Breast epithelium (tissue), 4 donors: ENCODE data around the gene ASTN2. TPM values are rescaled to one million over a fixed set of nuclear protein-coding genes. Genes with fewer than 3 reads are reported as not detected.

Experiments used
- DNase-seq, 2 donors: peaks; one replicate each; pipeline ENCODE4 v3.0.0-alpha.2; 2019; ENCODE audit warnings: low spot score in 2 of 2
- H3K27ac ChIP-seq, 2 donors: fragments of 200-600 bp; sonication (generic) in 1 of 2; one replicate each; pipeline ENCODE4 v1.5.1; 2016 to 2019; ENCODE audit warnings: mild to moderate bottlenecking in 1 of 2
- H3K27me3 ChIP-seq, 2 donors: fragments of 200-600 bp; sonication (generic) in 1 of 2; one replicate each; pipeline versions ENCODE4 v1.5.1 to v1.6.0; 2017 to 2019; ENCODE audit warnings: control low read depth in 1 of 2, mild to moderate bottlenecking in 1 of 2
- H3K36me3 ChIP-seq: fragments of 200-600 bp; one replicate; pipeline ENCODE4 v1.5.1; 2019
- H3K4me1 ChIP-seq, 2 donors: fragments of 200-600 bp; sonication (generic); one replicate each; pipeline ENCODE4 v1.5.1; 2016 to 2019; ENCODE audit warnings: control low read depth in 1 of 2
- H3K4me3 ChIP-seq, 3 donors: fragments of 200-600 bp; sonication (generic); 1 replicate in 2 of 3; 2 replicates in 1 of 3; pipeline ENCODE4 v1.5.1; 2016 to 2019; ENCODE audit warnings: mild to moderate bottlenecking in 3 of 3, moderate library complexity in 2 of 3
- H3K9me3 ChIP-seq, 2 donors: fragments of 200-600 bp; sonication (generic) in 1 of 2; one replicate each; pipeline ENCODE4 v1.5.1; 2016 to 2019; ENCODE audit warnings: control low read depth in 1 of 2
- POLR2A ChIP-seq: fragments of 450-650 bp; IDR thresholded peaks from one replicate; pipeline ENCODE4 v1.6.1; 2016; ENCODE audit warnings: antibody characterized with exemption, mild to moderate bottlenecking, moderate library complexity
- POLR2AphosphoS5 ChIP-seq, 3 donors: sonication (generic); formaldehyde crosslinking; IDR thresholded peaks; one replicate each; pipeline ENCODE4 v1.6.1; 2017; ENCODE audit warnings: antibody characterized with exemption in 3 of 3
- intact Hi-C: fragments of 100-400 bp; cut with DNase I; formaldehyde crosslinking; loops from one replicate; pipeline ENCODE4 v1.15.1; 2023; ENCODE audit warnings: low total_unique reads
- total RNA-seq, 3 donors: library from RNA; depleted of rRNA; stranded (reverse); fragments of >200 nt; gene quantifications; one replicate each; pipeline ENCODE4 v1.1.0, GENCODE V29; 2016
- TF ChIP-seq, protein P1 (sequence below), 3 donors: fragments of 450-650 bp; IDR thresholded peaks; one replicate each; pipeline ENCODE4 v1.5.1; 2016 to 2017; ENCODE audit warnings: antibody characterized with exemption in 3 of 3, mild to moderate bottlenecking in 3 of 3, moderate library complexity in 3 of 3

The ASTN2 gene
- total RNA-seq, 3 donors from 2014 or later, result 9.1 to 13.8 (median 9.8) TPM

- intact Hi-C loops, result no loop called here
- H3K4me3 ChIP-seq, result no peak overlapping the region
- no peaks in the 10 kb centered on the region for H3K36me3 ChIP-seq
- DNase-seq, result no peak
- H3K9me3 ChIP-seq, result no peaks in the 10 kb centered on the region
- TF ChIP-seq POLR2AphosphoS5 (IDR thresholded peaks at IDR 0.05) (no peak), POLR2A (no peak)
- TF ChIP-seq, protein P1, sequence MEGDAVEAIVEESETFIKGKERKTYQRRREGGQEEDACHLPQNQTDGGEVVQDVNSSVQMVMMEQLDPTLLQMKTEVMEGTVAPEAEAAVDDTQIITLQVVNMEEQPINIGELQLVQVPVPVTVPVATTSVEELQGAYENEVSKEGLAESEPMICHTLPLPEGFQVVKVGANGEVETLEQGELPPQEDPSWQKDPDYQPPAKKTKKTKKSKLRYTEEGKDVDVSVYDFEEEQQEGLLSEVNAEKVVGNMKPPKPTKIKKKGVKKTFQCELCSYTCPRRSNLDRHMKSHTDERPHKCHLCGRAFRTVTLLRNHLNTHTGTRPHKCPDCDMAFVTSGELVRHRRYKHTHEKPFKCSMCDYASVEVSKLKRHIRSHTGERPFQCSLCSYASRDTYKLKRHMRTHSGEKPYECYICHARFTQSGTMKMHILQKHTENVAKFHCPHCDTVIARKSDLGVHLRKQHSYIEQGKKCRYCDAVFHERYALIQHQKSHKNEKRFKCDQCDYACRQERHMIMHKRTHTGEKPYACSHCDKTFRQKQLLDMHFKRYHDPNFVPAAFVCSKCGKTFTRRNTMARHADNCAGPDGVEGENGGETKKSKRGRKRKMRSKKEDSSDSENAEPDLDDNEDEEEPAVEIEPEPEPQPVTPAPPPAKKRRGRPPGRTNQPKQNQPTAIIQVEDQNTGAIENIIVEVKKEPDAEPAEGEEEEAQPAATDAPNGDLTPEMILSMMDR (IDR thresholded peaks at IDR 0.05), result no peak
- H3K27ac ChIP-seq, result no peak overlapping the region
- no peaks in the 10 kb centered on the region for H3K4me1 ChIP-seq
- no peaks in the 10 kb centered on the region for H3K27me3 ChIP-seq
These were observed 397.4 kb downstream of the ASTN2 start for GRCh38 chr9:117017414-117017985.

- H3K4me1 ChIP-seq, result no peaks in the 10 kb centered on the region
- no peak for DNase-seq
- no peak overlapping the region for H3K27ac ChIP-seq
- no peaks in the 10 kb centered on the region for H3K9me3 ChIP-seq
- TF ChIP-seq POLR2AphosphoS5 (IDR thresholded peaks at IDR 0.05) (no peak), POLR2A (no peak)
- TF ChIP-seq, protein P1 (IDR thresholded peaks at IDR 0.05), result no peak
- no peaks in the 10 kb centered on the region for H3K27me3 ChIP-seq
- intact Hi-C loops, result no loop called here
- H3K4me3 ChIP-seq, result no peak overlapping the region
- no peaks in the 10 kb centered on the region for H3K36me3 ChIP-seq
These were observed 400.8 kb downstream of the ASTN2 start for GRCh38 chr9:117014061-117014460.

DNA sequence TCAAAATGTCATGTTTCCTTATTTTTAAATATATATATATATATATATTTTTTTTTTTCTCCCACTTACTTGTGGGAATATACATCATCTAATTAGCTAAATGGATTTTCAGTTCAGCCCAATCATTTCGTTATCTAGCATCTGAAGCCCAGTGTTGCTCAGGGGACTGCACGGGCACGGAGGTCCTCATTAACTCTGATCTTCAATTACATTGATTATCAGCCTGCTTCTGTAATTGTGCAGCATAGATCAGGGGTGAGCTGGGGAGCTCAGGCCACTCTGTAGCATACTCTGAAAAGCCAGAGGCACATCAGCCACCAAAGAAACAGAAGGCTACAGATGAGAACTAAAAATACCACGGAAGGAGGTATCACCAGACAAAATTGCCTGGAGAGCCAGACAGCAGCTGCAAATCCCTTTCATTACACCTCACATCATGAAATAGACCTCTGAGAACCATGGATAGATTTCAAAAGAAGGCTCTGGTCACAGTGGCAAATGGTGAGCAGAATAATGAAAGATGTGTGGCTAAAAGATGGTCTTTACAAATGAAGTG is 401.3 kb downstream of the ASTN2 start:
- Histone ChIP-seq H3K27me3 (no peaks in the 10 kb centered on the region), H3K36me3 (no peaks in the 10 kb centered on the region), H3K4me1 (no peaks in the 10 kb centered on the region), H3K9me3 (no peaks in the 10 kb centered on the region), H3K27ac (no peak overlapping the region), H3K4me3 (no peak overlapping the region)
- TF ChIP-seq, protein P1 (IDR thresholded peaks at IDR 0.05), result no peak
- TF ChIP-seq POLR2A (no peak), POLR2AphosphoS5 (IDR thresholded peaks at IDR 0.05) (no peak)
- DNase-seq, result no peak
- intact Hi-C loops, result no loop called here

DNA sequence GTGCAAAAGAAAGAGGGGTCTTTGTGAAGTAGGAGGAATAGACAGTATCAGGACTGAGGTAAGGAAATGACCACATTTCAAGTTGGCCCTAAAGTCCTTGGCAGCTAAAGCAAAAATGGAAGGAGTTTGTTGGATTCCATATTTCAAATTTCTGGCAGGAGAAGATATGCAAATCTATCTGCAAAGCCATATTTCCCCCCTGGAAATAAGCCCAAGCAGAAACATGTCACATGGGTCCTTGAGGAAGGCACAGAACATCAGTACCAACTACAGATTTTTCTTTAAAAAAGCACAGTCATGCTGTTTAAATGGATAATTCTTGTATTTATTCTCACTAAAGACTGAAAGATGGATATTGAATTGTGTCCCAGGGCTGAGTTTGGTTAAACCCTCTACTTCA is 404.8 kb downstream of the ASTN2 start:
- no peak for DNase-seq
- Histone ChIP-seq H3K4me3 (no peak overlapping the region), H3K4me1 (no peaks in the 10 kb centered on the region), H3K27ac (no peak overlapping the region), H3K36me3 (no peaks in the 10 kb centered on the region), H3K27me3 (no peaks in the 10 kb centered on the region), H3K9me3 (no peaks in the 10 kb centered on the region)
- intact Hi-C loops, result no loop called here
- TF ChIP-seq POLR2AphosphoS5 (IDR thresholded peaks at IDR 0.05) (no peak), POLR2A (no peak)
- TF ChIP-seq, protein P1 (IDR thresholded peaks at IDR 0.05), result no peak

DNA sequence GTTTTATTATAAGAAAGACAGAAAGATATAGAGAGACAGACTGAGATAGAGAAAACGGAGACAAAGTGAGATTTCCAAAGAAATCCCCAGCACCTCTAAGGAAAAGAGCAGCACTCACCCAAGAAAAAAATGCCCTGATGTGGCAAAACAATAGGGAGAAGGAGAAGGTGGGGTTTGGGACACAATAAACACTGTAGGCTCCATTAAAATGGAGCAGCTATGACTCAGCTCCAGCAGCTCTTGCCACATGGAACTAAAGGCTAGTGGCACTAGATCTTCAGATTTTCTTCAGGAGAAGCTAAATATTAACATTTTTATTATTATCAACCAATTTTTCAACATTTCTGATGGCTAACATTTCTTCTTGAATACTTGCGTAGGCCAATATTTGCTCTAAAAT is 406.0 kb downstream of the ASTN2 start:
- TF ChIP-seq POLR2AphosphoS5 (IDR thresholded peaks at IDR 0.05), result no peak
- TF ChIP-seq POLR2A, result no peak
- TF ChIP-seq, protein P1 (IDR thresholded peaks at IDR 0.05), result no peak
- Histone ChIP-seq H3K4me1 (no peaks in the 10 kb centered on the region), H3K4me3 (no peak overlapping the region), H3K27me3 (no peaks in the 10 kb centered on the region), H3K9me3 (no peaks in the 10 kb centered on the region), H3K27ac (no peak overlapping the region), H3K36me3 (no peaks in the 10 kb centered on the region)
- intact Hi-C loops, result no loop called here
- DNase-seq, result no peak
